Measurements from ENCODE around the gene TSHZ2.

TSHZ2 gene

GRCh38 chr20:53405139-53405538, 433.0 kb downstream of the TSHZ2 start:
- ChIA-PET POLR2A (no interaction called here), CTCF (interaction anchor here (0.6 kb wide), 1 partner anchor 512 kb away, joined by 3 read pairs; no protein-coding TSS in a partner anchor)
- TF ChIP-seq CTBP1 (IDR thresholded peaks at IDR 0.05; ENCODE audit: borderline replicate concordance) (no peak), ELF4 (IDR thresholded peaks at IDR 0.05) (no peak), FOXA1 (IDR thresholded peaks at IDR 0.05) (no peak), ARNT (IDR thresholded peaks at IDR 0.05) (no peak), FOXK2 (IDR thresholded peaks at IDR 0.05) (no peak), PKNOX1 (IDR thresholded peaks at IDR 0.05) (no peak), FOXM1 (IDR thresholded peaks at IDR 0.05; ENCODE audit: borderline replicate concordance) (no peak), L3MBTL2 (conservative IDR thresholded peaks at IDR 0.05) (no peak), SP1 (IDR thresholded peaks at IDR 0.05) (no peak)
- DNase-seq (ENCODE audit: extremely low spot score): no peak

- TF ChIP-seq FOXM1 (IDR thresholded peaks at IDR 0.05; ENCODE audit: borderline replicate concordance) (no peak), ZNF384 (IDR thresholded peaks at IDR 0.05) (no peak), NFRKB (IDR thresholded peaks at IDR 0.05) (no peak), FOXA1 (IDR thresholded peaks at IDR 0.05) (no peak), FOXK2 (IDR thresholded peaks at IDR 0.05) (no peak), HDGF (IDR thresholded peaks at IDR 0.05; ENCODE audit: borderline replicate concordance) (no peak), L3MBTL2 (conservative IDR thresholded peaks at IDR 0.05) (no peak)
- CTCF ChIA-PET: interaction anchor here (0.5 kb wide), 1 partner anchor 207 kb away, joined by 4 read pairs; no protein-coding TSS in a partner anchor
- no peak for DNase-seq (ENCODE audit: extremely low spot score)
- POLR2A ChIA-PET: no interaction called here
Observed at GRCh38 chr20:53406580-53406979, 434.4 kb downstream of the TSHZ2 start.

DNA sequence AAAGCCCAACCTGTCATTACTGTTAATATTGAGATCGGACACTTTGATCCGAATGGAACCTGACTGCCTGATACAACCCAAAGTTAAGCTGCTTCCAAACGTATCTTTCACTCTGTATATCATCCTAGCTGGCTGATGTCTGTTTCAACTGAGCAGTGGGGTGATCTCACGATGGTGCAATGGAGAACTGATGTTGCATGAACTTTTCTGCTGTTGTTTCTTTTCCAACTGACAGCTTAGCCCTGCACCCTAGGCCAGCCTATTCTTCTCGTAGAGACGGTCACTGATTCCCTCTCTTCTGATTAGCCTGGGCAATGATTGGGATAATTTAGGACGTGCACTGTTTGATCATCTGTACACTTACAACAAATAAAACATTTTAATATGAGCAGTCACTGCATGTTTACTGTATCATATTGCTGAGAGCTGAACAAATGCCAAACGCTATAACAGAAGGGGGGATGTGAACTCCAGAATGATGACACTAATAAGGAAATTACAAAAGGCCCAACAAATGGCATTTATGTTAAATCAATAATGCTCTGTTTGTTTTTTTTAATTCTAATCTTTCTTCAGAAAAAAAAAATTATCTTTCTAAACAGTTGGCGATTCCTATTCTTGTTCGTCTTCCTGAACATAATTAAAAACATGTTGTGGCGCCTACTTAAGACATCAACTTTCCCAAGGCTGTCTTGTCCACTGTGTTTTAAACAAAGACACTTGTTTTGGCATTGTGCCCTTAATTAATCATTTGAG, 436.7 kb downstream of the TSHZ2 start:
- POLR2A ChIA-PET: no interaction called here
- CTCF ChIA-PET: no interaction called here
- DNase-seq (ENCODE audit: extremely low spot score): no peak
- TF ChIP-seq FOXA1 (IDR thresholded peaks at IDR 0.05) (no peak), FOXM1 (IDR thresholded peaks at IDR 0.05; ENCODE audit: borderline replicate concordance) (no peak), ZNF384 (IDR thresholded peaks at IDR 0.05) (no peak), NFRKB (IDR thresholded peaks at IDR 0.05) (no peak), SUZ12 (IDR thresholded peaks at IDR 0.05) (no peak), BHLHE40 (IDR thresholded peaks at IDR 0.05; ENCODE audit: borderline replicate concordance) (no peak), ARNT (IDR thresholded peaks at IDR 0.05) (no peak), CTBP1 (IDR thresholded peaks at IDR 0.05; ENCODE audit: borderline replicate concordance) (no peak), ELF4 (IDR thresholded peaks at IDR 0.05) (no peak), SP1 (IDR thresholded peaks at IDR 0.05) (no peak), FOXK2 (IDR thresholded peaks at IDR 0.05) (no peak), LEF1 (IDR thresholded peaks at IDR 0.05; ENCODE audit: borderline replicate concordance) (no peak), L3MBTL2 (conservative IDR thresholded peaks at IDR 0.05) (no peak), HDGF (IDR thresholded peaks at IDR 0.05; ENCODE audit: borderline replicate concordance) (no peak), PKNOX1 (IDR thresholded peaks at IDR 0.05) (no peak)

DNA sequence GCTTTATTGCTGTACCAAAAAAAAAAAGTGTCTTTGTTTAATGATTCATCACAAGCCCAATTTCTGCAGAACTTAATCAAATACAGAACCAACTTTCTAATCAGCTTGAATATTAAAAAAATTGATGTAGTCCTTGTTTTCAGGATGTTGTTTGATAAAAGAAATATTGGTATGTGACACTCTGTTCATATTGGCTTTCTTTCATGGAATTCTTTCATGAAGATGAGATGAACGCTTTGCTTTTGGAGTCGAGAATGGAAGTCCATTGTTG, 437.2 kb downstream of the TSHZ2 start:
- CTCF ChIA-PET: no interaction called here
- POLR2A ChIA-PET: no interaction called here
- DNase-seq (ENCODE audit: extremely low spot score): no peak
- TF ChIP-seq FOXK2 (IDR thresholded peaks at IDR 0.05): no peak
- TF ChIP-seq HDGF (IDR thresholded peaks at IDR 0.05; ENCODE audit: borderline replicate concordance): no peak
- no peak for TF ChIP-seq PKNOX1 (IDR thresholded peaks at IDR 0.05)
- no peak for TF ChIP-seq SP1 (IDR thresholded peaks at IDR 0.05)
- TF ChIP-seq CTBP1 (IDR thresholded peaks at IDR 0.05; ENCODE audit: borderline replicate concordance): no peak
- TF ChIP-seq LEF1 (IDR thresholded peaks at IDR 0.05; ENCODE audit: borderline replicate concordance): no peak
- no peak for TF ChIP-seq FOXA1 (IDR thresholded peaks at IDR 0.05)
- TF ChIP-seq L3MBTL2 (conservative IDR thresholded peaks at IDR 0.05): no peak
- TF ChIP-seq FOXM1 (IDR thresholded peaks at IDR 0.05; ENCODE audit: borderline replicate concordance): no peak
- TF ChIP-seq ELF4 (IDR thresholded peaks at IDR 0.05): no peak
- no peak for TF ChIP-seq NFRKB (IDR thresholded peaks at IDR 0.05)
- no peak for TF ChIP-seq BHLHE40 (IDR thresholded peaks at IDR 0.05; ENCODE audit: borderline replicate concordance)
- no peak for TF ChIP-seq ZNF384 (IDR thresholded peaks at IDR 0.05)
- TF ChIP-seq TARDBP (IDR thresholded peaks at IDR 0.05): no peak
- TF ChIP-seq ARNT (IDR thresholded peaks at IDR 0.05): no peak
- no peak for TF ChIP-seq SUZ12 (IDR thresholded peaks at IDR 0.05)

- ChIA-PET POLR2A (no interaction called here), CTCF (interaction anchor here (0.6 kb wide), 1 partner anchor 41 kb away, joined by 4 read pairs; no protein-coding TSS in a partner anchor)
- no peak for DNase-seq (ENCODE audit: extremely low spot score)
- TF ChIP-seq NFRKB (IDR thresholded peaks at IDR 0.05): no peak
- TF ChIP-seq BHLHE40 (IDR thresholded peaks at IDR 0.05; ENCODE audit: borderline replicate concordance): no peak
- TF ChIP-seq FOXM1 (IDR thresholded peaks at IDR 0.05; ENCODE audit: borderline replicate concordance): no peak
- TF ChIP-seq ARNT (IDR thresholded peaks at IDR 0.05): no peak
- no peak for TF ChIP-seq ELF4 (IDR thresholded peaks at IDR 0.05)
- TF ChIP-seq HDGF (IDR thresholded peaks at IDR 0.05; ENCODE audit: borderline replicate concordance): no peak
- no peak for TF ChIP-seq CTBP1 (IDR thresholded peaks at IDR 0.05; ENCODE audit: borderline replicate concordance)
- TF ChIP-seq FOXA1 (IDR thresholded peaks at IDR 0.05): no peak
- no peak for TF ChIP-seq SUZ12 (IDR thresholded peaks at IDR 0.05)
- TF ChIP-seq FOXK2 (IDR thresholded peaks at IDR 0.05): no peak
- TF ChIP-seq LEF1 (IDR thresholded peaks at IDR 0.05; ENCODE audit: borderline replicate concordance): no peak
- TF ChIP-seq L3MBTL2 (conservative IDR thresholded peaks at IDR 0.05): no peak
- no peak for TF ChIP-seq PKNOX1 (IDR thresholded peaks at IDR 0.05)
- no peak for TF ChIP-seq TARDBP (IDR thresholded peaks at IDR 0.05)
- TF ChIP-seq ZNF384 (IDR thresholded peaks at IDR 0.05): no peak
- no peak for TF ChIP-seq SP1 (IDR thresholded peaks at IDR 0.05)
Observed at GRCh38 chr20:53411129-53411528, 439.0 kb downstream of the TSHZ2 start.

Measured in HEK293T (cell line).